Putamen (tissue), 1 donor: Measurements from ENCODE around the gene CATSPERZ.

ENCODE experiments used
- DNase-seq: peaks from one replicate; pipeline ENCODE4 v3.0.0-alpha.2; 2016; ENCODE audit warnings: low spot score

Gene CATSPERZ

GRCh38 chr11:64263947-64264317 is 36.2 kb upstream of the CATSPERZ start:
- no peak for DNase-seq

- DNase-seq, result no peak
These were observed 35.7 kb upstream of the CATSPERZ start for GRCh38 chr11:64264371-64264852.

- no peak for DNase-seq
These were observed 34.7 kb upstream of the CATSPERZ start for GRCh38 chr11:64265176-64266160.

GRCh38 chr11:64266339-64266738 is 33.8 kb upstream of the CATSPERZ start:
- no peak for DNase-seq

- DNase-seq, result no peak
These were observed 32.8 kb upstream of the CATSPERZ start for GRCh38 chr11:64267207-64267945.

- no peak for DNase-seq
These were observed 31.9 kb upstream of the CATSPERZ start for GRCh38 chr11:64268025-64268892.

- no peak for DNase-seq
These were observed 31.1 kb upstream of the CATSPERZ start for GRCh38 chr11:64268893-64269539.

- DNase-seq, result peak; percentile 100
These were observed 30.5 kb upstream of the CATSPERZ start for GRCh38 chr11:64269540-64270220.

GRCh38 chr11:64275031-64275800 is 24.9 kb upstream of the CATSPERZ start:
- no peak for DNase-seq

GRCh38 chr11:64275841-64276240 is 24.3 kb upstream of the CATSPERZ start:
- no peak for DNase-seq

- no peak for DNase-seq
These were observed 23.3 kb upstream of the CATSPERZ start for GRCh38 chr11:64276653-64277431.

GRCh38 chr11:64278576-64279190 is 21.5 kb upstream of the CATSPERZ start:
- DNase-seq, result no peak

GRCh38 chr11:64281957-64282770 is 18.0 kb upstream of the CATSPERZ start:
- DNase-seq, result no peak

GRCh38 chr11:64283092-64283491 is 17.1 kb upstream of the CATSPERZ start:
- DNase-seq, result no peak

- DNase-seq, result peak; percentile 96
These were observed 15.9 kb upstream of the CATSPERZ start, which contains the start of gene BAD for GRCh38 chr11:64284048-64284961. Gene BAD, minus strand, starts transcription at chr11:64284665. Its CDS starts 297 bp downstream, at chr11:64284368.
